ENCODE measurements around the gene DCAF11.
A peak's percentile ranks its signal among the peaks of the same experiment; 100 is the strongest.

The DCAF11 gene

GRCh38 chr14:24141097-24141880 is 26.7 kb downstream of the DCAF11 start, which contains the start of gene EMC9 (continued):
- TF ChIP-seq MYNN (tag by site-specific recombination; IDR thresholded peaks at IDR 0.05; ENCODE audit: borderline replicate concordance) (no peak), ZSCAN18 (tag by site-specific recombination; IDR thresholded peaks at IDR 0.05) (no peak), ZNF624 (tag by site-specific recombination; IDR thresholded peaks at IDR 0.05) (no peak), BCL11B (tag by site-specific recombination; IDR thresholded peaks at IDR 0.05; ENCODE audit: low read depth) (peak; percentile 73; the same call in 1 of the 2 replicates), ZBTB6 (tag by site-specific recombination; IDR thresholded peaks at IDR 0.05) (0 out of 2 replicates have a peak, but pooled peaks have one; percentile 47), ZNF530 (tag by site-specific recombination; IDR thresholded peaks at IDR 0.05; ENCODE audit: low read depth) (no peak), ZNF350 (tag by site-specific recombination; IDR thresholded peaks at IDR 0.05) (no peak), ZNF19 (tag by site-specific recombination; IDR thresholded peaks at IDR 0.05; ENCODE audit: low read depth) (no peak), TCF7L2 (IDR thresholded peaks at IDR 0.05; ENCODE audit: borderline replicate concordance, low read depth, low read length) (no peak), OSR2 (tag by site-specific recombination; IDR thresholded peaks at IDR 0.05) (peak; percentile 32; the same call in 1 of the 2 replicates), ZEB2 (tag by site-specific recombination; IDR thresholded peaks at IDR 0.05) (peak; percentile 94), ZNF449 (tag by site-specific recombination; IDR thresholded peaks at IDR 0.05) (no peak), PRDM4 (tag by site-specific recombination; IDR thresholded peaks at IDR 0.05) (no peak), ZNF785 (tag by site-specific recombination; IDR thresholded peaks at IDR 0.05) (peak; percentile 73; the same call in 1 of the 2 replicates), ZNF561 (tag by site-specific recombination; IDR thresholded peaks at IDR 0.05; ENCODE audit: borderline replicate concordance) (peak; percentile 77; the same call in 1 of the 2 replicates), ZNF747 (tag by site-specific recombination; IDR thresholded peaks at IDR 0.05) (no peak), ZSCAN16 (tag by site-specific recombination; IDR thresholded peaks at IDR 0.05) (no peak), RBAK (tag by site-specific recombination; IDR thresholded peaks at IDR 0.05) (no peak), ZNF830 (tag by site-specific recombination; IDR thresholded peaks at IDR 0.05; ENCODE audit: low read depth) (no peak), HOXC10 (CRISPR knock-in tag; IDR thresholded peaks at IDR 0.05) (no peak), ZNF324 (tag by site-specific recombination; IDR thresholded peaks at IDR 0.05) (0 out of 2 replicates have a peak, but pooled peaks have one; percentile 74), ZNF280C (tag by site-specific recombination; IDR thresholded peaks at IDR 0.05) (no peak), ZNF26 (tag by site-specific recombination; IDR thresholded peaks at IDR 0.05) (no peak), INSM2 (tag by site-specific recombination; IDR thresholded peaks at IDR 0.05) (0 out of 2 replicates have a peak, but pooled peaks have one; percentile 27), ZNF37A (tag by site-specific recombination; IDR thresholded peaks at IDR 0.05) (no peak), ZNF184 (tag by site-specific recombination; IDR thresholded peaks at IDR 0.05) (no peak), ZNF169 (tag by site-specific recombination; IDR thresholded peaks at IDR 0.05) (no peak), HOXA7 (CRISPR knock-in tag; IDR thresholded peaks at IDR 0.05; ENCODE audit: borderline replicate concordance) (no peak)
